Activated CD4-positive, alpha-beta memory T cell treated with anti-CD3 and anti-CD28 coated beads, Interleukin-2, amount 10 ng/mL, durations not matched to agents 7 days and 5 days (primary cell): ENCODE measurements around the gene PABPN1L. TPM values are rescaled to one million over a fixed set of nuclear protein-coding genes. Genes with fewer than 3 reads are reported as not detected.

Experiments used
- CTCF ChIA-PET: fragments of 350-600 bp; sonication (Branson Sonifier 250); formaldehyde crosslinking; loops from one replicate; lab custom pipeline; 2021; ENCODE audit warnings: antibody characterized with exemption, inconsistent platforms; lab: Charles Lee
- POLR2A ChIA-PET: fragments of 350-600 bp; sonication (Branson Sonifier 250); formaldehyde crosslinking; loops from one replicate; lab custom pipeline; 2021; ENCODE audit warnings: antibody characterized with exemption; lab: Charles Lee
- DNase-seq: peaks from one replicate; pipeline ENCODE4 v3.0.0-alpha.2; 2020
- H3K27ac Mint-ChIP-seq: one replicate; pipeline ENCODE4 v1.8.0; 2021; ENCODE audit warnings: mild to moderate bottlenecking, mixed read lengths
- H3K27me3 Mint-ChIP-seq: one replicate; pipeline ENCODE4 v1.8.0; 2021; ENCODE audit warnings: mixed read lengths
- H3K36me3 Mint-ChIP-seq: one replicate; pipeline ENCODE4 v1.8.0; 2021; ENCODE audit warnings: low read depth, mixed read lengths
- H3K4me1 Mint-ChIP-seq: one replicate; pipeline ENCODE4 v1.8.0; 2021; ENCODE audit warnings: mixed read lengths
- H3K4me3 Mint-ChIP-seq: one replicate; pipeline ENCODE4 v1.8.0; 2021; ENCODE audit warnings: mild to moderate bottlenecking, mixed read lengths
- H3K9me3 Mint-ChIP-seq: one replicate; pipeline ENCODE4 v1.8.0; 2021; ENCODE audit warnings: mixed read lengths
- total RNA-seq, 2 experiments: library from RNA; stranded (reverse); gene quantifications; one replicate each; pipeline ENCODE4 v1.2.3, GENCODE V29; 2021

Gene PABPN1L
- total RNA-seq, 2 experiments from 2014 or later: not detected

GRCh38 chr16:88817785-88818574, 48.5 kb downstream of the PABPN1L start:
- CTCF ChIA-PET: interaction anchor here (0.6 to 3.4 kb wide), 2 partner anchors 12 to 40 kb away, joined by 5 to 10 read pairs; no protein-coding TSS in a partner anchor
- no peaks in the 10 kb centered on the region for H3K9me3 Mint-ChIP-seq
- H3K36me3 Mint-ChIP-seq: no peaks in the 10 kb centered on the region
- peaks cover 3% of the 10 kb centered on the region for H3K4me1 Mint-ChIP-seq
- H3K27ac Mint-ChIP-seq: no peak overlapping the region
- no peaks in the 10 kb centered on the region for H3K27me3 Mint-ChIP-seq
- no peak for DNase-seq
- POLR2A ChIA-PET: interaction anchor here (1.2 kb wide), 1 partner anchor 9 kb away, joined by 4 read pairs; no protein-coding TSS in a partner anchor
- no peak overlapping the region for H3K4me3 Mint-ChIP-seq

GRCh38 chr16:88816736-88817535, 49.5 kb downstream of the PABPN1L start:
- no peak overlapping the region for H3K27ac Mint-ChIP-seq
- CTCF ChIA-PET: interaction anchor here (3.4 kb wide), 1 partner anchor 41 kb away, joined by 10 read pairs; no protein-coding TSS in a partner anchor
- H3K27me3 Mint-ChIP-seq: no peaks in the 10 kb centered on the region
- H3K4me3 Mint-ChIP-seq: no peak overlapping the region
- no peaks in the 10 kb centered on the region for H3K36me3 Mint-ChIP-seq
- POLR2A ChIA-PET: no interaction called here
- peaks cover 8% of the 10 kb centered on the region for H3K4me1 Mint-ChIP-seq
- DNase-seq: no peak
- H3K9me3 Mint-ChIP-seq: no peaks in the 10 kb centered on the region

- H3K36me3 Mint-ChIP-seq: no peaks in the 10 kb centered on the region
- ChIA-PET CTCF (interaction anchor here (3.4 kb wide), 1 partner anchor 42 kb away, joined by 10 read pairs; no protein-coding TSS in a partner anchor), POLR2A (no interaction called here)
- H3K4me1 Mint-ChIP-seq: peaks cover 9% of the 10 kb centered on the region
- DNase-seq: peak; percentile 56
- H3K9me3 Mint-ChIP-seq: no peaks in the 10 kb centered on the region
- no peaks in the 10 kb centered on the region for H3K27me3 Mint-ChIP-seq
- H3K27ac Mint-ChIP-seq: peak overlapping the region; percentile 21
- no peak overlapping the region for H3K4me3 Mint-ChIP-seq
Observed at GRCh38 chr16:88815901-88816589, 50.4 kb downstream of the PABPN1L start.

GRCh38 chr16:88815227-88815626, 51.2 kb downstream of the PABPN1L start:
- no peaks in the 10 kb centered on the region for H3K27me3 Mint-ChIP-seq
- POLR2A ChIA-PET: no interaction called here
- DNase-seq: no peak
- no peak overlapping the region for H3K4me3 Mint-ChIP-seq
- CTCF ChIA-PET: interaction anchor here (3.4 kb wide), 1 partner anchor 43 kb away, joined by 10 read pairs; no protein-coding TSS in a partner anchor
- H3K4me1 Mint-ChIP-seq: peaks cover 15% of the 10 kb centered on the region
- H3K9me3 Mint-ChIP-seq: no peaks in the 10 kb centered on the region
- peaks cover 3% of the 10 kb centered on the region for H3K36me3 Mint-ChIP-seq
- H3K27ac Mint-ChIP-seq: no peak overlapping the region

- H3K4me1 Mint-ChIP-seq: peaks cover 23% of the 10 kb centered on the region
- no peak for DNase-seq
Observed at GRCh38 chr16:88814144-88814502, 52.3 kb downstream of the PABPN1L start.

More at GRCh38 chr16:88814144-88814502, 52.3 kb downstream of the PABPN1L start:
- Mint-ChIP-seq H3K9me3 (no peaks in the 10 kb centered on the region), H3K27ac (no peak overlapping the region), H3K27me3 (no peaks in the 10 kb centered on the region), H3K4me3 (no peak overlapping the region), H3K36me3 (peaks cover 10% of the 10 kb centered on the region)
- CTCF ChIA-PET: interaction anchor here (1.2 to 1.5 kb wide), 2 partner anchors 77 to 194 kb away, joined by 3 read pairs; no protein-coding TSS in a partner anchor
- POLR2A ChIA-PET: no interaction called here

Other genes with a start within 250 kb of the PABPN1L start
- under 1 TPM; 0.23 to 0.43 TPM for gene IL17C, start 228.1 kb downstream of the PABPN1L start, total RNA-seq
- gene CYBA, start 215.6 kb downstream of the PABPN1L start, total RNA-seq: 100 to 1,000 TPM; 580 to 588 TPM
- gene MVD, start 203.6 kb downstream of the PABPN1L start, total RNA-seq: 100 to 1,000 TPM; 134 to 139 TPM
- gene SNAI3, start 180.2 kb downstream of the PABPN1L start, total RNA-seq: 10 to 100 TPM; 16.5 to 16.6 TPM
- gene RNF166, start 160.3 kb downstream of the PABPN1L start, total RNA-seq: 100 to 1,000 TPM; 155 to 156 TPM
- gene CTU2, start 160.2 kb downstream of the PABPN1L start, total RNA-seq: 10 to 100 TPM; 16.5 to 17.3 TPM
- 100 to 1,000 TPM; 308 to 323 TPM for gene PIEZO1, start 81.4 kb downstream of the PABPN1L start, total RNA-seq
- 100 to 1,000 TPM; 133 to 137 TPM for gene CDT1, start 62.9 kb downstream of the PABPN1L start, total RNA-seq
- gene APRT, start 54.7 kb downstream of the PABPN1L start, total RNA-seq: 100 to 1,000 TPM; 129 to 136 TPM
- gene GALNS, start 9.7 kb downstream of the PABPN1L start, total RNA-seq: 10 to 100 TPM; 35.2 to 38.2 TPM
- gene TRAPPC2L, start 9.5 kb downstream of the PABPN1L start, total RNA-seq: 10 to 100 TPM; 44.9 to 45.8 TPM
- not detected for gene CBFA2T3, start 110.5 kb upstream of the PABPN1L start, total RNA-seq
- 10 to 100 TPM; 44.4 to 45.3 TPM for gene ACSF3, start 227.2 kb upstream of the PABPN1L start, total RNA-seq